Activated gamma-delta T cell treated with Interleukin-2 at 50 U/mL for 16 hours (primary cell): ENCODE results near the gene DDX17.
A peak's percentile ranks its signal among the peaks of the same experiment; 100 is the strongest.

Experiments used
- DNase-seq: peaks from one replicate; pipeline ENCODE4 v3.0.0-alpha.2; 2020

Gene DDX17

GRCh38 chr22:38465673-38466490 is 40.2 kb downstream of the DDX17 start:
- DNase-seq = no peak

GRCh38 chr22:38464992-38465672 is 41.0 kb downstream of the DDX17 start:
- no peak for DNase-seq

- DNase-seq = no peak
Observed at GRCh38 chr22:38462960-38463784, 42.9 kb downstream of the DDX17 start.

DNA sequence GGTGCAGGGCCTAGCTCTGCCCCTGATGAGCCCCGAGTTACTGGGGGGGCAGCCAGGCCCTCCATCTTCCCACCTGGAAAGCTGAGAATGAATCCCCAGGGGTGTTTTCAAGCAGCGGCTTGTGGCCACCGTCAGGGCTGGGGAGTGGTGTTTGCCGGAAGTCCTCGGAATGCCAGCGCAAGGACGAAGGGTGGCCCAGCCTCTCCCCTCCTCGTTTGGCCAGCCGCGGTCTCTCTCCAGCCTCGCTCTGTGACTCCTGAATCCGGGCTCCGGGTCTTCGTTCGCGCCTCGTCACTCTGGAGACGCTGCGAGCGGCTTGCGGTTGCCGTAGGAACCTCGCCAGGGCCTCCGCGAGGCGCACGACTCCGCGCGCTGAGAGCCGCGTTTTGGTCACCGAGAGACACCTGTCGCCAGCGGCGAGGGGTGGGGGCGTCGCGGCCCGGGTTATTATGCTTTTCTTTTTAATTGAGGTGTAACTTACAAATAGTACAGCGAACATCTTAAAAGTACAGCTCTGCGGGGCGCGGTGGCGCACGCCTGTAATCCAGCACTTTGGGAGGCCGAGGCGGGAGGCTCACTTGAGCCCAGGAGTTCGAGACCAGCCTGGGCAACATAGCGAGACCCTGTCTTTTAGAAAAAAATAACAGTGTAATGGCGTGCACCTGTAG is 44.6 kb downstream of the DDX17 start:
- peak; percentile 29 for DNase-seq

GRCh38 chr22:38461057-38461413 is 45.1 kb downstream of the DDX17 start:
- DNase-seq = no peak

DNA sequence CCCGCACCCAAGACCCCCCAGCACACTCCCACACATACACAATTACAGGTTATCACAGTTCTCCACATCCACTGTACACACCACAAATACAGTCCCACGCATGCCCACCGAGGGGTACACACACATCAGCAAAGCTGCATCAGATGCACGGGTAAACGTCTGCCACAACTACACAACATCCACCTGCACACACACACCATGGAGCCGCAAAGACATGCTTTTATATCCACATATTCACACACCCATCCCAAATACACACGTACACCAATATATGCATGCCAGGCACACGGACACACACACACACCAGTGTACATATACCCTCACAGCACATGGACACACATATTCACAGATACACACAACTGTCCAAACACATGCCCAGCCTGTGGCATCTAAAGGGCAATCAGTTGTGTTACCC is 45.7 kb downstream of the DDX17 start:
- DNase-seq = no peak

- no peak for DNase-seq
Observed at GRCh38 chr22:38456841-38457699, 49.0 kb downstream of the DDX17 start.

DNA sequence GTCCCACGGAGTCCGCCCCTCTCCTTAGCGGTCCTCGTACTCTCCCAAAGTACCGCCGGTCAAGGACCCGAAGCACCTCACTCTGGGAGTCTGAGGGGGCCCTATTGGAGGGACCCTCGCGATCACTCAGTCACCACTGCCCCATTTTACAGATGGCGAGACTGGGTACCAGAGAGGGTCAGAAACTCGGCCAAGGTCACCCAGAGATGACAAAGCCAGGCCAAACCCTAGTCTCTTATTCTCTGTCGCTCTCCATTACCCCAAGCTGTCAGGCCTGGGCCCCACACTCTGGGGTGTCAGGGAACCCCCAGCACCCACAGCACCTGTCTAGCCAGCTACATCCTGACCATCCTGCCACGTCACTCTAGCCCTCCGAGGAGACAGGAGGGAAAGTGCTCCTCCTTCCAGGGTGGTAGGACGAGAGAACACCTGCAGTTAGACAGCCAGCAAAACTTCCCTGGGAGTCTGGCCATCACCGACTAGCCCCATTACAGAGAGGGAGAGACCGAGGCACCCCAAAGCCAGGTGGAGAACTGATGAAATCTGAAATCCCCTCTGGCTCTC is 49.8 kb downstream of the DDX17 start:
- DNase-seq = no peak

DNA sequence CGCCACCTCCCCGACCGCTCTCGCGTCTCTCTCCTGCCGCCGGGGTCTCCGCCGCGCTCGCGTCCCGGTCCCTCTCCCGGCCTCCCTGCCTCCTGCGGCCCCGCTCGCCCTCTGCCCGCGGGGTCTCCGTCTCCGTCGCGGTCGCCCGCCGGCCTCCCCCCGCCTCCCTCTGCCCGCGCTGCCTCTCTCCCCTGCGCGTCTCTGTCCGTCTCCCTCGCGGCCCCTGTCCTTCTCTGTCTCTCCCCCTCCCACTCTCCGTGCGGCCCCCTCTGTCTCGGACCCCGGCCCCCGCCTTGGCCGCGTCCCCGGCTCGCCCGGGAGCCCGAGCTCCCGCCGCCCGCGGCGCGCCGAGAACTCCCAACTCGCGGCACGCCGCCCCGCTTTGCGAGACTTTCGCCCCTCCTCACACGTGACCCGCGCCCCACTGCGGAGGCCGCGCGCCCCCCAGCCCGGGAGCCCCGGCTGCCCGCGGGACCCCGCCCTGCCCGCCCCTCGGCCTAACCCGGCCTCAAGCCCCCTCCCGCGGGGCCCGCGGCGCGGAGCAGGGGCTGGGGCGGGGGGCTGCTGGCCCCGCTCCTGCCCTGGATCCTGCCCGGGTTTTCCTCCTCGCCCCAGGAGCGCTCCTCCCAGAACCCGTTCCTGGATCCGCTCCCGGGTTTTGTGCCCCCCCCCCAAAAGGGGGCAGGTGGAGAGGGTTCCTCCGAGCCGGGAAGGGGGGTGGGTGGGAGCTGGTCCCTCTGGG is 50.4 kb downstream of the DDX17 start:
- no peak for DNase-seq

DNA sequence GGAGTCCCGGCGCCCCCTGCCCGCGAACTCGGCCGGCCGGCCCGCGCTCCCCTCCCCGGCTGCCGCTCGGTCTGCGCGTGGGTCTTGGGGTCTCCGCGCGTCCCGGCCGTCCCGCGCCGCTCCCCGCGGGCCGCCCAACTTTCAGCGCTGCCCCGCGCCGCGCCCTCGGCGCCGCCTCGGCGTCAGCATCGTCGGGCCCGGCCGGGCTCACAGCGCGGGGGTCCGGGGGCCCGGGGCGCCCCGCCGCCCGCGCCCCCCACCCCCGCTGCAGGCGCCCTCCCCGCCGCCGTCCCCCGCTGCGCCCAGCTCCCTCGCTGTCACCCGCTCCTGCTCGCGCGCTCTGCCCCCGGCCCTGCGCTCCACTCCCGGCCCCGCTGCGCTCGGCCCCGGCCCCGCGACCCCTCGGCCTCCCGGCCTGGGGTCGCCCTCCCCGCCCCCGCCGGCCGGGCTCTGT is 51.0 kb downstream of the DDX17 start, which contains the start of gene KCNJ4:
TSS of gene KCNJ4 (minus strand) at position 124 of the 454 bp plus-strand sequence. CDS start 27,067 bp downstream, outside the sequence.
- DNase-seq = no peak

DNA sequence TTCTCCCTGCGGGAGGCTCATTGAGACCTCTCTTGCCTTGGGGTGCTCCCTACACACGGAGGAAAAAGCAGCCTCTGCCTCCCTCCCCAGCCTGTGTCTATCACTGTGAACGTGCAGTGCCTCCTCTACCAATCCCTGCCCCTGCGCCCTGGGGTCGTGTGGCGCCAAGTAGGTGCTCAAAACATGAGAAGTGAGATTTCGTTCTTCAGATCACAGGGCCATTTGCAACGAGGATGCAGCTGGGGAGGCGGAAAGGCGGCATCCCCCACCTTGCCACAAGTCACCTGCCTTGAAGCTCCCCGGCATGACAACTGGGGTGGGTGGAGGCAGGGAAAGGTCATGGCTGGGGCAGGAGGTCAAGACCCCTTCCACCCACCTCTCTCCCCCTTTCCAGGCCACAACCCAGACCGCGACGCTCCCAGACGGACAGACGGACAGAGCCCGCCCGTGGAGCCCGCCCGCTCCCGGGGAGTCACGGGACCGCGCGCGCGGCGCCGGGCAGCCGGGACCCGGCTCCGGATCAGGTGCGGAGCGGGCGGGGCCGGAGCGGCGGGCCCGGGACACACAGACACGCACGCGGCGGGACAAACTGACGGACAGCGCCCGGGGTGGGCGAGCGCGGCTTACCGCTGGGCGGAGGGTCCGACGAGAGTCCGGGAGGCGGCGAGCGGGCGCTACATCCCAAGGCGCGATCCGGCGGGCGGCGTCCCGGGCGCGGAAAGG is 51.6 kb downstream of the DDX17 start:
- DNase-seq = peak; percentile 23

GRCh38 chr22:38453996-38454352 is 52.1 kb downstream of the DDX17 start:
- no peak for DNase-seq

DNA sequence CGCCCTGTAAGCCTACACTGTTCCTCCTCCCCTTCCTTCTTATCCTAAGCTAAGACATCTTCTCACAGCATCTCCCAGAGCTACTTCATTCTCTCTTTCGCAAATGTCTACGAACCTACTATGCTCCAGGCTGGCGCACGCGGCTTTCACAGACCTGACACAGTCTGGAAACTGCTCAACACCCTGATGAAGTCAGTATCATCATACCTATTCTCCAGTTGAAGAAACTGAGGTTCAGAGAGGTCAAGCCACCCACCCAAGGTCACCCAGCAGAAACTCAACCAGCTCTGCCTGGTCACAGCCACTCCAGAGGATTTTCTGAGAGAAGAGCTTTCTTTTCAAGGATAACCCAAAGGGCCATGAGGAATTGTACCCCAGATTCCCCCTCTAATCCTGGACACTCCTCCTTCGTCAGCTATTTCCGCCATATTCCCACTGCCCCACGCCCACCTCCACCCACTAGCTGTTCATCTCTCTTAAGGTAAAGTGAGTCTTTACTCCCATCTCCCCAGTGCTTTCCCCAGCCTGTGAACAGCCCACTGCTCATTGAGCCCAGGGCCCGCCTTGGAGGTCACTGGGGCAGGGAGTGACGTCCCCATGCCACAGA is 52.9 kb downstream of the DDX17 start:
- DNase-seq = no peak

DNA sequence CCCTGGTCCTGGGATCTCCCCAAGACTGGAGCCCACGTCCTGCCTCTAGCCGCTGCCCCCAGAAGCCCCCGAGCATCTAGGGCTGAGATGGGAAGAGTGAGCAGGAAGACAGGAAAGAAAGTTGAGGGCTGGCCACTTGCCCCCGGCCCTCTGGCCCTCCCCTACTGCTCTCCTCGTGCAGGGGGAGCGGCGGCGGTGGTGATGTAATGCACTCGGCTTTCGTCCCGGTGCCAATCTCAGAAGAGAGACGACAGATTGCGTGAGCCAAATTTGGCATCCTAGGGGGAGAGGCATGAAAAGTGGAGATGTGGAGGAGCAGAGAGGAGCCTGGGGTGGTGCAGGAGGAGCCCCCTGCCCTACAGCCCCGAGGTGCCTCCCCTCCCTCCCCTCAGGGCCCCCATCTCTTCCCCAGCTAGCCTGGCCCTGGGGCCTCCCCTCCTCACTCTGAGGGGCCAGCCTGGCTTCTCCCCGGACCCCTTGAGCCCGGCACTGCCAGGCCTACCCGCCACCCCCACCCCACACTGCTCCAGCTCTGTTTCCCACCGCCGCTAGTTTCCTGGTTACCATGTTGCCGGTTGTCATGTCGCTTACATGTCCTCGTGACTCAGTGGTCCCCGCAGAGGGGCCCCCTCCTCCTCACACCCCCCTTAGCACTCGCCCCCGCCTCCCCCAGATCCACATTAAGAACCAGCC is 53.6 kb downstream of the DDX17 start:
- DNase-seq = no peak

DNA sequence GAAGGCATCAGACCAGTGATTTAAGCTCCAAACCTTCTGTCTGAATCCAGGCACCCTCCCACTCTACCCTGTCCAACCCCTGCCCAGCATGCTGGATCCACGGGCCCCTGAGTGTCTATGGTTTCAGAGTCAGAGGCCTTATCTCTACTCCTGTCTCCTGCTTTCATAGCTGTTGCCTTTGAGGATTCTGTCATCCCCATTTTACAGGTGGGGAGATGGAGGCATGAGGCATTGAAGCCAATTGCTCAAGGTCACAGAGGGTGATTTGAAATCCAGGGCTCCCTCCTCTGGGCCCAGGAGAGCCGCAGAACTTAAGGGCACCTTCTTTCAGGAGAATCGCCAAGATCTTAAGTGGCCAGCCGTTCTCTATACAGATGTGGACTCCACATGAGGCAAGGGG is 54.2 kb downstream of the DDX17 start:
- no peak for DNase-seq

- DNase-seq = no peak
Observed at GRCh38 chr22:38451404-38451803, 54.7 kb downstream of the DDX17 start.

DNA sequence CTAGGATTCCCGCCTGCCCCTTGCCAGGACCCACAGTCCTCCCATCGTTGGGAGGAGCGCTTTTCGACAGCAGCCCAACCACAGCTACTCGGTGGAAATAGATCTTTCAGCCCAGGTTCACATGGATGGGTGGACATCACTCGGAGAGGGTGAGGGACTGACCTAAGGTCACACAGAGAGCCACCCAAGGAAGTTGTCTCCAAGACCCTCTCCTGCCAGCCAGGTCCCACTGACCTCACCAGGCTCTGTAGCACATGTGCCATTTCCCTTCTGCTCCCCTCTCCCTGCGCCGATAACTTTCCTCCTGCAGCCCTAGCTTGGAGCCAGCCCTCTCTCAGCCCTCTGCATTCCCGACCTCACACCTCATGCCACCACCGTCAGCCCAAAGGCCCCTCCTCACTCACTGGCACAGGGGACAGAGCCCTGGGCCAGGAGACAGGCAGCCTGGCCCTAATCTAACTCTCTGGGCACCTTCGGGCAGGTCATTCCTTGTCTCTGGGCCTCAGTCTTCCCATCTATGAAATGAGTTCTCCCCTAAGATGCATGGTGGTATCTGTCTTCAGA is 55.8 kb downstream of the DDX17 start:
- no peak for DNase-seq

DNA sequence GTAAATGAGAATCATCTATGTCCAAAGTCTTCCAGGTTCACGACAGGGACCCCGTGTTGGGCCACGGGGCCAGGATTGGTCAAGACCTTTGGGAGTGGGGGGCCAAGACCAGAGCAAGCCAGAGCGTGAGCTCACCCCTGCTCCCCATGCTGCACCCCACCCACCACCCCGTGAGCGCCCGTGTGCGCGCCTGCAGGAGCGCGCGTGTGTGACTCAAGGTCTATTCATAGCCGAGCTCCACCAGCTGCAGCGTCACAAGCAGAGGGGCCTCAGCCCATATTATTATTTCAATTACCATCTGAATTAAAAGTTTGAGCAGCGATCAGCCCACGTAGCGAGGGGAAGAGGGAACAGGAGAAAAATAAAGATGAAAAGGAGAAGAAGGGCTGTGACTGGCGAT is 56.3 kb downstream of the DDX17 start:
- no peak for DNase-seq
